Esophagus muscularis mucosa (tissue), 4 donors: ENCODE measurements around the gene NLRC3. TPM values are rescaled to one million over a fixed set of nuclear protein-coding genes. Genes with fewer than 3 reads are reported as not detected.
A peak's percentile ranks its signal among the peaks of the same experiment; 100 is the strongest.
"Not testable (repeated sequence)": the region's sequence is repeated elsewhere in the genome, so short reads cannot be mapped to it uniquely, and the experiment has no call there.

Experiments used
- DNase-seq: peaks from one replicate; pipeline ENCODE4 v3.0.0-alpha.2; 2017; ENCODE audit errors: extremely low spot score
- H3K27ac ChIP-seq, 4 donors: fragments of 200-600 bp; sonication (generic); replicated peaks in 1 of 4; 1 replicate in 3 of 4; 2 replicates in 1 of 4; pipeline ENCODE4 v1.5.1; 2016 to 2019; ENCODE audit warnings: mild to moderate bottlenecking in 1 of 4
- H3K27me3 ChIP-seq, 4 donors: fragments of 200-600 bp; sonication (generic); one replicate each; pipeline versions ENCODE4 v1.5.1 to v1.6.0; 2016 to 2019
- H3K36me3 ChIP-seq, 4 donors: fragments of 200-600 bp; sonication (generic); one replicate each; pipeline ENCODE4 v1.5.1; 2016 to 2019
- H3K4me1 ChIP-seq, 4 donors: fragments of 200-600 bp; sonication (generic); one replicate each; pipeline ENCODE4 v1.5.1; 2016 to 2019
- H3K4me3 ChIP-seq, 4 donors: fragments of 200-600 bp; sonication (generic); 1 replicate in 2 of 4; 2 replicates in 2 of 4; pipeline ENCODE4 v1.5.1; 2016 to 2019; ENCODE audit warnings: mild to moderate bottlenecking in 4 of 4, moderate library complexity in 1 of 4
- H3K9me3 ChIP-seq, 4 donors: fragments of 200-600 bp; sonication (generic); 1 replicate in 3 of 4; 2 replicates in 1 of 4; pipeline ENCODE4 v1.5.1; 2016 to 2019
- CTCF ChIP-seq, 3 experiments: fragments of 200-600 bp in 2 of 3; fragments of 450-650 bp in 1 of 3; sonication (generic) in 2 of 3; IDR thresholded peaks; one replicate each; pipeline ENCODE4 v1.5.1; 2017 to 2019; ENCODE audit warnings: antibody characterized with exemption in 3 of 3, mild to moderate bottlenecking in 2 of 3, moderate library complexity in 1 of 3
- EP300 ChIP-seq: sonication (generic); formaldehyde crosslinking; IDR thresholded peaks from one replicate; pipeline ENCODE4 v1.6.1; 2017; ENCODE audit warnings: antibody characterized with exemption
- POLR2A ChIP-seq: fragments of 450-650 bp; IDR thresholded peaks from one replicate; pipeline ENCODE4 v1.6.1; 2017; ENCODE audit warnings: antibody characterized with exemption, moderate library complexity, mild to moderate bottlenecking, low read depth
- POLR2AphosphoS5 ChIP-seq, 2 donors: sonication (generic); formaldehyde crosslinking; IDR thresholded peaks; one replicate each; pipeline ENCODE4 v1.6.1; 2017; ENCODE audit warnings: antibody characterized with exemption in 2 of 2
- WGBS: methylation state at CpG from one replicate; pipeline ENCODE4 v1.1.5; 2018; 5-methylcytosine and 5-hydroxymethylcytosine counted together
- intact Hi-C: fragments of 100-400 bp; cut with DNase I; formaldehyde crosslinking; loops from one replicate; pipeline ENCODE4 v1.15.1; 2023
- total RNA-seq, 4 donors: library from RNA; depleted of rRNA; stranded (reverse); fragments of >200 nt; gene quantifications; one replicate each; pipeline versions ENCODE4 v1.1.0 to v1.2.1, GENCODE V29; 2016

The NLRC3 gene
- total RNA-seq, 4 donors from 2014 or later, result 0.57 to 2.5 (median 0.95) TPM

DNA sequence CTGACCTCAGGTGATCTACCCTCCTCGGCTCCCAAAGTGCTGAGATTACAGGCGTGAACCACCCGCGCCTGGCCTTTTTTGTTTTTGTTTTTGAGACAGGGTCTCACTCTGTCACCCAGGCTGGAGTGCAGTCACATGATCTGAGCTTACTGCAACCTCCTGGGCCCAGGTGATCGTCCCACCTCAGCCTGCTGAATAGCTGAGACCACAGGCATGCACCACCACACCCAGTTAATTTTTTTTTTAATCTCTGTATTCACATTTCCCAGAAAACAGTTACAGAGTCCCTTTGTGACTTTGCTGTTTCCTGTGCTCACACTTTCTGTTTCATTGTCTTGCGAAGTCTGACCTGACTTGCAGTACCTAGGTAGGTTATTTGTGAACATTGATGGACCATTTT, 73.7 kb downstream of the NLRC3 start:
- Histone ChIP-seq H3K4me1 (peaks cover 19 to 39% (median 28%) of the 10 kb centered on the region in 4 donors), H3K36me3 (peaks cover 16 to 40% (median 36%) of the 10 kb centered on the region in 4 donors), H3K27me3 (no peaks in the 10 kb centered on the region), H3K4me3 (no peak overlapping the region), H3K9me3 (no peaks in the 10 kb centered on the region), H3K27ac (no peak overlapping the region)
- intact Hi-C loops, result loop anchor here (5.0 kb wide), 1 partner anchor 46 kb away; no protein-coding TSS in a partner anchor
- TF ChIP-seq EP300 (no peak), POLR2A (no peak), POLR2AphosphoS5 (IDR thresholded peaks at IDR 0.05) (no peak), CTCF (IDR thresholded peaks at IDR 0.05) (no peak)
- DNase-seq, result no peak
- WGBS, result 81% methylated on average over 6 of the region's 6 CpGs

DNA sequence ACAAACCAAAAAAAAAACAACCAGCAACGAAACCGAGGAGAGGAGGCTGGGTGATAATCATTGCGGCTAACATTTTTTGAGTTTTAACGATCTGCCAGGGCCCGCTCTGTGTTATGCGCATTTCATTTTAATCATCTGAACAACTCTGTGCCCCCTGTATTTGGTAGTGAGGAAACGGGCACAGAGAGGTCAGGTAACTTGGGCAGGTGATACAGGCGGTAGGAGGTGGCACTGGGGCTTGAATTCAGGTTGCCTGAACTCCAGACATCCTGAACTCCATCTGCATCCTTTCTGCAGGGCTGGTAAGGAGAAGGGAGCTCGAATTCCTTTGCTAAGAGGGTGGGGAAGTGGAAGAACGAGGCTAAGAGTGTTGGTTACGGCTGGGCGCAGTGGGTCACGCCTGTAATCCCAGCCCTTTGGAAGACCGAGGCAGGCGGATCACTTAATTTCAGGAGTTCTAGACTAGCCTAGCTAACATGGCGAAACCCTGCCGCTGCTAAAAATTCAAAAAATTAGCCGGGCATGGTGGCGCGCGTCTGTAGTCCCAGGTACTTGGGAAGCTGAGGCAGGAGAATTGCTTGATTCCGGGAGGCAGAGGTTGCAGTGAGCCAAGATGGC, 75.3 kb downstream of the NLRC3 start:
- TF ChIP-seq POLR2AphosphoS5 (IDR thresholded peaks at IDR 0.05) (no peak), CTCF (IDR thresholded peaks at IDR 0.05) (no peak), POLR2A (no peak), EP300 (no peak)
- Histone ChIP-seq H3K27me3 (no peaks in the 10 kb centered on the region), H3K27ac (peak overlapping the region; percentile 73 to 85 (median 84)), H3K36me3 (peaks cover 2 to 24% (median 21%) of the 10 kb centered on the region in 4 donors), H3K4me3 (peak overlapping the region; percentile 71 to 84 (median 79)), H3K9me3 (no peaks in the 10 kb centered on the region), H3K4me1 (peaks cover 19 to 39% (median 28%) of the 10 kb centered on the region in 4 donors)
- no peak for DNase-seq
- intact Hi-C loops, result loop anchor here (5.0 kb wide), 1 partner anchor 45 kb away; no protein-coding TSS in a partner anchor
- WGBS, result 77% methylated on average over 22 of the region's 22 CpGs

GRCh38 chr16:3501412-3501761, 75.8 kb downstream of the NLRC3 start:
- not testable (repeated sequence) for H3K9me3 ChIP-seq, H3K27me3 ChIP-seq, DNase-seq
- intact Hi-C loops, result loop anchor here (5.0 kb wide), 1 partner anchor 44 kb away; no protein-coding TSS in a partner anchor
- Histone ChIP-seq H3K36me3 (peaks cover 0 to 19% (median 16%) of the 10 kb centered on the region in 4 donors), H3K27ac (peak overlapping the region; percentile 73 to 85 (median 84)), H3K4me1 (peaks cover 19 to 39% (median 28%) of the 10 kb centered on the region in 4 donors), H3K4me3 (peak overlapping the region; percentile 71 to 84 (median 79))
- WGBS, result 14% methylated on average over 24 of the region's 24 CpGs

DNA sequence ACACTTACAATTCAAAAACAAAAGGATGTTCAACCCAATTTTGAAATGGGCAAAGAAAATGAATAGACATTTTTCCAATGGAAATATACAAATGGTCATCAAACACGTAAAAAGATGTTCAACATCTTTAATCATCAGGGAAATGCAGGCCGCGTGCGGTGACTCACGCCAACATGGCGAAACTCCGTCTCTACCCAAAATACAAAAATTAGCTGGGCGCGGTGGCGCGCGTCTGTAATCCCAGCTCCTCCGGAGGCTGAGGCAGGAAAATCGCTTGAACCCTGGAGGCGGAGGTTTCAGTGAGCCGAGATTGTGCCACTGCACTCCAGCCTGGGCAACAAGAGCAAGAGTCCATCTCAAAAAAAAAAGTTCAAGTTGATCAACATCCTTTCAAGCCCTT, 78.2 kb downstream of the NLRC3 start:
- DNase-seq, result no peak
- no peak for TF ChIP-seq EP300
- no peak for TF ChIP-seq POLR2A
- TF ChIP-seq CTCF (IDR thresholded peaks at IDR 0.05), result no peak
- TF ChIP-seq POLR2AphosphoS5 (IDR thresholded peaks at IDR 0.05), result no peak
- H3K9me3 ChIP-seq, result no peaks in the 10 kb centered on the region
- H3K4me1 ChIP-seq, result peaks cover 19 to 38% (median 28%) of the 10 kb centered on the region in 4 donors
- no peak overlapping the region for H3K4me3 ChIP-seq
- H3K27me3 ChIP-seq, result no peaks in the 10 kb centered on the region
- H3K27ac ChIP-seq, result no peak overlapping the region
- intact Hi-C loops, result loop anchor here (10.0 kb wide), 2 partner anchors 94 to 234 kb away; partner anchors contain the start of genes ZNF174 and ZSCAN32
- H3K36me3 ChIP-seq, result no peaks in the 10 kb centered on the region
- WGBS, result 97% methylated on average over 16 of the region's 16 CpGs

DNA sequence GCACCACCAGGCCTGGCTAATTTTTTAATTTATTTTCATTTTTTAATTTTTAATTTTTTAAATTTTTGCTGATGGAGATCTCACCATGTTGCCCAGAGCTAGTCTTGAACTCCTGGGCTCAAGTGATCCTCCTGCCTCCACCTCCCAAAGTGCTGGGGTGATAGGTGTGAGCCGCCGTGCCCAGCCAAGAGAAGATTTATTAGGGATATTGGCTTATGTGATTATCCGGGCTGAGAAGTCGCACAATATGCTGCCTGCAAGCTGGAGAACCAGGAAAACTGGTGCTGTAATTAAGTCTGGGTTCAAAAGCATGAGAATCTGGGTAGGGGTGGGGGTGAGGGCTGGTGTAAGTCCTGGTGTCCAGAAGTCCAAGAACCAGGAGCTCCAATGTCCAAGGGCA, 79.4 kb downstream of the NLRC3 start:
- Histone ChIP-seq H3K9me3 (no peaks in the 10 kb centered on the region), H3K36me3 (no peaks in the 10 kb centered on the region), H3K4me3 (no peak overlapping the region), H3K4me1 (peaks cover 19 to 26% (median 22%) of the 10 kb centered on the region in 4 donors), H3K27me3 (no peaks in the 10 kb centered on the region), H3K27ac (no peak overlapping the region)
- 91% methylated on average over 4 of the region's 4 CpGs for WGBS
- no peak for DNase-seq
- intact Hi-C loops, result loop anchor here (10.0 kb wide), 2 partner anchors 93 to 233 kb away; partner anchors contain the start of genes ZNF174 and ZSCAN32
- TF ChIP-seq POLR2A (no peak), CTCF (IDR thresholded peaks at IDR 0.05) (no peak), POLR2AphosphoS5 (IDR thresholded peaks at IDR 0.05) (no peak), EP300 (no peak)
